Peyer's patch (tissue), 4 donors: ENCODE measurements around the gene PLCXD1.

Experiments
- POLR2A ChIP-seq, 2 donors: fragments of 450-650 bp; IDR thresholded peaks; one replicate each; pipeline ENCODE4 v1.5.1; 2017; ENCODE audit warnings: antibody characterized with exemption in 2 of 2, mild to moderate bottlenecking in 2 of 2, moderate library complexity in 2 of 2
- TF ChIP-seq, protein P1 (sequence below), 6 experiments: fragments of 450-650 bp in 4 of 6; fragments of 200-600 bp in 2 of 6; sonication (generic) in 1 of 6; IDR thresholded peaks; one replicate each; pipeline ENCODE4 v1.5.1; 2017 to 2019; ENCODE audit warnings: antibody characterized with exemption in 6 of 6, mild to moderate bottlenecking in 3 of 6, moderate library complexity in 1 of 6

DNA sequence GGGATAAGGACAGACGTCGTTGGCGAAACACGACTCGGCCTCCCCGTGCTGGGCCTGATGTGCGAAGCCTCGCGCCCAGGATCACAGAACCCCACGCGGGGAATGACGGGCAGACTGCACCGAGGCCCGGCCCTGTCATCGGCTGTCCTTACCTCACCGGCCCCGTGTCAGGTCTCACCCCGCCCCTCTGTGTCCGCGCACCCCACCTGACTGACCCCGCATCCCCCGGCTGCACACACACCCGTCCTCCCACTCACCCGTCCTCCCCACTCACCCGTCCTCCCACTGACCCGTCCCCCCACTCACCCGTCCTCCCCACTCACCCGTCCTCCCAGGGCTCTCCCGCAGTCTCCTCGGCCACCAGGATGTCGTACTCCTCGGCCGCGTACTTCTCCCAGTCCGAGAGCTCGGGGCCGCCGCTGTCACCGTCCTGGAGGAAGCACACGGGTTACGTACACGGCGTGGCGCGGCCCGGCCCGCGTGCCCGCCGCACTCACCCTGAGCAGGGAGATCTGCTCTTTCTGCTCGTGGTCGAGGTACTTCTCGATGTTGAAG is 57.2 kb downstream of the PLCXD1 start:
- TF ChIP-seq, protein P1, sequence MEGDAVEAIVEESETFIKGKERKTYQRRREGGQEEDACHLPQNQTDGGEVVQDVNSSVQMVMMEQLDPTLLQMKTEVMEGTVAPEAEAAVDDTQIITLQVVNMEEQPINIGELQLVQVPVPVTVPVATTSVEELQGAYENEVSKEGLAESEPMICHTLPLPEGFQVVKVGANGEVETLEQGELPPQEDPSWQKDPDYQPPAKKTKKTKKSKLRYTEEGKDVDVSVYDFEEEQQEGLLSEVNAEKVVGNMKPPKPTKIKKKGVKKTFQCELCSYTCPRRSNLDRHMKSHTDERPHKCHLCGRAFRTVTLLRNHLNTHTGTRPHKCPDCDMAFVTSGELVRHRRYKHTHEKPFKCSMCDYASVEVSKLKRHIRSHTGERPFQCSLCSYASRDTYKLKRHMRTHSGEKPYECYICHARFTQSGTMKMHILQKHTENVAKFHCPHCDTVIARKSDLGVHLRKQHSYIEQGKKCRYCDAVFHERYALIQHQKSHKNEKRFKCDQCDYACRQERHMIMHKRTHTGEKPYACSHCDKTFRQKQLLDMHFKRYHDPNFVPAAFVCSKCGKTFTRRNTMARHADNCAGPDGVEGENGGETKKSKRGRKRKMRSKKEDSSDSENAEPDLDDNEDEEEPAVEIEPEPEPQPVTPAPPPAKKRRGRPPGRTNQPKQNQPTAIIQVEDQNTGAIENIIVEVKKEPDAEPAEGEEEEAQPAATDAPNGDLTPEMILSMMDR (IDR thresholded peaks at IDR 0.05) = no peak
- TF ChIP-seq POLR2A (IDR thresholded peaks at IDR 0.05) = no peak
